Smooth muscle cell (in vitro differentiated cells): ENCODE data around the gene SOX15. TPM values are rescaled to one million over a fixed set of nuclear protein-coding genes. Genes with fewer than 3 reads are reported as not detected.
A peak's percentile ranks its signal among the peaks of the same experiment; 100 is the strongest.

Source experiments
- DNase-seq: peaks from one replicate; lab custom pipeline; 2025; ENCODE audit not compliant: unreplicated experiment; lab: John Stamatoyannopoulos, UW
- H2AFZ ChIP-seq: fragments of 200-600 bp; sonication (generic); 2 replicates; pipeline ENCODE4 v1.6.0; 2016; ENCODE audit warnings: antibody characterized with exemption, low read depth, mild to moderate bottlenecking
- H3F3A ChIP-seq: fragments of 200-600 bp; sonication (generic); 2 replicates; pipeline ENCODE4 v1.6.0; 2017; ENCODE audit warnings: antibody characterized with exemption, low read depth
- H3K27ac ChIP-seq: fragments of 200-600 bp; sonication (generic); 2 replicates; pipeline ENCODE4 v1.5.1; 2016; ENCODE audit warnings: low read depth, mild to moderate bottlenecking
- H3K27me3 ChIP-seq: fragments of 200-600 bp; sonication (generic); 2 replicates; pipeline ENCODE4 v1.6.1; 2016; ENCODE audit warnings: low read depth, mild to moderate bottlenecking
- H3K36me3 ChIP-seq: fragments of 200-600 bp; sonication (generic); 2 replicates; pipeline ENCODE4 v1.5.1; 2016; ENCODE audit warnings: low read depth
- H3K4me1 ChIP-seq: fragments of 200-600 bp; sonication (generic); 2 replicates; pipeline ENCODE4 v1.5.1; 2016; ENCODE audit warnings: low read depth
- H3K4me2 ChIP-seq: fragments of 200-600 bp; sonication (generic); 2 replicates; pipeline ENCODE4 v1.6.0; 2016; ENCODE audit warnings: mild to moderate bottlenecking
- H3K4me3 ChIP-seq: fragments of 200-600 bp; sonication (generic); 2 replicates; pipeline ENCODE4 v1.5.1; 2016; ENCODE audit warnings: mild to moderate bottlenecking
- H3K79me2 ChIP-seq: fragments of 200-600 bp; sonication (generic); 2 replicates; pipeline ENCODE4 v1.6.0; 2016; ENCODE audit warnings: low read depth, mild to moderate bottlenecking
- H3K9ac ChIP-seq: fragments of 200-600 bp; sonication (generic); 2 replicates; pipeline ENCODE4 v1.6.0; 2016; ENCODE audit warnings: low read depth
- H3K9me3 ChIP-seq: fragments of 200-600 bp; sonication (generic); replicated peaks from 2 replicates; pipeline ENCODE4 v1.5.1; 2016; ENCODE audit warnings: low read depth
- H4K20me1 ChIP-seq: fragments of 200-600 bp; sonication (generic); 2 replicates; pipeline ENCODE4 v1.6.0; 2016; ENCODE audit warnings: low read depth
- CTCF ChIP-seq: fragments of 200-600 bp; sonication (generic); IDR thresholded peaks from 2 replicates; pipeline ENCODE4 v1.5.1; 2017; ENCODE audit warnings: borderline replicate concordance, mild to moderate bottlenecking, antibody characterized with exemption; ENCODE audit not compliant: insufficient read depth, poor library complexity, severe bottlenecking
- WGBS: methylation state at CpG from one replicate; pipeline ENCODE4 v1.1.7; 2016; ENCODE audit warnings: low lambda C conversion rate; 5-methylcytosine and 5-hydroxymethylcytosine counted together
- polyA plus RNA-seq: library from polyadenylated mRNA; unstranded; fragments of >200 nt; fragmentation: Nextera tagmentation; extraction: Ambion mirVana; gene quantifications from 2 replicates; pipeline ENCODE4 v1.2.1, GENCODE V29; 2016
- total RNA-seq: library from RNA; depleted of rRNA; stranded (reverse); fragments of >200 nt; gene quantifications from 2 replicates; pipeline ENCODE4 v1.2.3, GENCODE V29; 2014

SOX15 gene
- total and polyA plus RNA-seq, 2 experiments from 2014 or later: 7.3 to 16.1 TPM

- Histone ChIP-seq H3K9ac (peak overlapping the region; percentile 89), H4K20me1 (no peaks in the 10 kb centered on the region), H3K27me3 (no peaks in the 10 kb centered on the region), H3K79me2 (peaks cover 38% of the 10 kb centered on the region), H3K36me3 (peaks cover 9% of the 10 kb centered on the region), H3F3A (peaks cover 5% of the 10 kb centered on the region), H3K27ac (peak overlapping the region; percentile 88), H2AFZ (peak overlapping the region; percentile 97), H3K4me1 (peaks cover 26% of the 10 kb centered on the region), H3K9me3 (no peaks in the 10 kb centered on the region), H3K4me3 (peak overlapping the region; percentile 97), H3K4me2 (peak overlapping the region; percentile 97)
- TF ChIP-seq CTCF: peak; percentile 63
- DNase-seq: peak; percentile 72
- under 1% methylated on average over 32 of the region's 32 CpGs for WGBS
These were observed 28.8 kb downstream of the SOX15 start for GRCh38 chr17:7561028-7561575.

DNA sequence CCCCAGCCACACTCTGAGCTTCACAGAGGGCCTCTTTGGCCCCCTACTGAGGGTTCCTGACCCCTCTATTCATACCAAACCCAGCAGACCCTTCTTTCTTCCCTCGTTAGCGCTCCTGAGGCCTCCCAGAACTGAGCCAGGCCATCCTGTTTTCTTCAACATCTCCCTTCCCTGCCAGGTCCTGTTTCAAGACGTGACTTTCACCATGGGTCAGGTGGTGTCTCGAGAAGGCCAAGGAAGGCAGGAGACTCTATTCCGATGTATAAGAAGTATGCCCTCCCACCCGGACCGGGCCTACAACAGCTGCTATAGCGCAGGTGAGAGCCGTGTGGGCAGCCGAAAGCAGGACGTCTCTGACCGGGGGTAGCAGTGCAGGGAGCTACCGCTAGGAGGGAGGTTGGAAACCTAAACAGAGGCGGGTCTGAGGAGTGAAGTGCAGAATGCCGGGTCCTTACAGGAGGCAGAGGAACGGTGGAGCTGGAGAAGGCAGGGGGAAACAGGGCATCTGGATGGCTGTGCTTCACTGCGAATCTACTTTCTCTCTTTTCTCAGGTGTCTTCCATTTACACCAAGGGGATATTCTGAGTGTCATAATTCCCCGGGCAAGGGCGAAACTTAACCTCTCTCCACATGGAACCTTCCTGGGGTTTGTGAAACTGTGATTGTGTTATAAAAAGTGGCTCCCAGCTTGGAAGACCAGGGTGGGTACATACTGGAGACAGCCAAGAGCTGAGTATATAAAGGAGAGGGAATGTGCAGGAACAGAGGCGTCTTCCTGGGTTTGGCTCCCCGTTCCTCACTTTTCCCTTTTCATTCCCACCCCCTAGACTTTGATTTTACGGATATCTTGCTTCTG is 29.5 kb downstream of the SOX15 start:
- H3K4me1 ChIP-seq: peaks cover 26% of the 10 kb centered on the region
- H3F3A ChIP-seq: peaks cover 5% of the 10 kb centered on the region
- peak overlapping the region; percentile 97 for H3K4me2 ChIP-seq
- peak overlapping the region; percentile 9 for H2AFZ ChIP-seq
- no peaks in the 10 kb centered on the region for H3K27me3 ChIP-seq
- DNase-seq: no peak
- H3K9me3 ChIP-seq: no peaks in the 10 kb centered on the region
- no peak overlapping the region for H3K9ac ChIP-seq
- H3K4me3 ChIP-seq: peak overlapping the region; percentile 97
- peak overlapping the region; percentile 4 for H3K27ac ChIP-seq
- TF ChIP-seq CTCF: peak; percentile 45
- peaks cover 3% of the 10 kb centered on the region for H3K36me3 ChIP-seq
- no peaks in the 10 kb centered on the region for H4K20me1 ChIP-seq
- WGBS: 34% methylated on average over 22 of the region's 22 CpGs
- peaks cover 35% of the 10 kb centered on the region for H3K79me2 ChIP-seq

GRCh38 chr17:7559320-7560171 is 30.3 kb downstream of the SOX15 start:
- Histone ChIP-seq H3K79me2 (peaks cover 26% of the 10 kb centered on the region), H3K27ac (no peak overlapping the region), H3K27me3 (no peaks in the 10 kb centered on the region), H3K36me3 (no peaks in the 10 kb centered on the region), H2AFZ (no peak overlapping the region), H3K9me3 (no peaks in the 10 kb centered on the region), H3K4me1 (peaks cover 26% of the 10 kb centered on the region), H3K4me3 (no peak overlapping the region), H4K20me1 (no peaks in the 10 kb centered on the region), H3F3A (peaks cover 5% of the 10 kb centered on the region), H3K9ac (no peak overlapping the region), H3K4me2 (no peak overlapping the region)
- no peak for TF ChIP-seq CTCF
- WGBS: 94% methylated on average over 18 of the region's 18 CpGs
- DNase-seq: no peak
